Measurements from ENCODE around the gene NKX1-2.

DNA sequence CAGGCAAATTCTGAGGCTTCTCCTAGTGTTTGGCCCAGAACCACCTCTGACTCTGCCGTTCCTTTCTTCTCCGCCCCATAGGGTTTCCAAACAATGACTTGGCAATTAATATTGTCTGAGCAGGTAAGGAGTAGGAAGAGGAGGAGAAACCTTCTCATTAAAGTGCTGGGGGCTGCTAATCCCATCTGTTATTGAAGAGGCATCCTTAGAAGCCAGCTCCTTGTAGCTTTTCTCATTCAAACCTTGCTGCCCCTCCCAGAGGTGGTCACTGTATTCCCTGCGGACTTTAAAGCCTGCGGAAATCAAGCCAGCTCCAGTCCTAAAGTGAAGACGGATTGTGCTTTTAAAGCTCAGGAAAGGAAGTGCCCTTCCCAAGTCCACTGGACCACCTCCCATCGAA is 1.4 kb upstream of the NKX1-2 start:
- TF ChIP-seq, protein P1, sequence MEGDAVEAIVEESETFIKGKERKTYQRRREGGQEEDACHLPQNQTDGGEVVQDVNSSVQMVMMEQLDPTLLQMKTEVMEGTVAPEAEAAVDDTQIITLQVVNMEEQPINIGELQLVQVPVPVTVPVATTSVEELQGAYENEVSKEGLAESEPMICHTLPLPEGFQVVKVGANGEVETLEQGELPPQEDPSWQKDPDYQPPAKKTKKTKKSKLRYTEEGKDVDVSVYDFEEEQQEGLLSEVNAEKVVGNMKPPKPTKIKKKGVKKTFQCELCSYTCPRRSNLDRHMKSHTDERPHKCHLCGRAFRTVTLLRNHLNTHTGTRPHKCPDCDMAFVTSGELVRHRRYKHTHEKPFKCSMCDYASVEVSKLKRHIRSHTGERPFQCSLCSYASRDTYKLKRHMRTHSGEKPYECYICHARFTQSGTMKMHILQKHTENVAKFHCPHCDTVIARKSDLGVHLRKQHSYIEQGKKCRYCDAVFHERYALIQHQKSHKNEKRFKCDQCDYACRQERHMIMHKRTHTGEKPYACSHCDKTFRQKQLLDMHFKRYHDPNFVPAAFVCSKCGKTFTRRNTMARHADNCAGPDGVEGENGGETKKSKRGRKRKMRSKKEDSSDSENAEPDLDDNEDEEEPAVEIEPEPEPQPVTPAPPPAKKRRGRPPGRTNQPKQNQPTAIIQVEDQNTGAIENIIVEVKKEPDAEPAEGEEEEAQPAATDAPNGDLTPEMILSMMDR (IDR thresholded peaks at IDR 0.05), result no peak
- TF ChIP-seq POLR2A (IDR thresholded peaks at IDR 0.05), result no peak
